ENCODE measurements around the gene KIZ.

Gene KIZ

DNA sequence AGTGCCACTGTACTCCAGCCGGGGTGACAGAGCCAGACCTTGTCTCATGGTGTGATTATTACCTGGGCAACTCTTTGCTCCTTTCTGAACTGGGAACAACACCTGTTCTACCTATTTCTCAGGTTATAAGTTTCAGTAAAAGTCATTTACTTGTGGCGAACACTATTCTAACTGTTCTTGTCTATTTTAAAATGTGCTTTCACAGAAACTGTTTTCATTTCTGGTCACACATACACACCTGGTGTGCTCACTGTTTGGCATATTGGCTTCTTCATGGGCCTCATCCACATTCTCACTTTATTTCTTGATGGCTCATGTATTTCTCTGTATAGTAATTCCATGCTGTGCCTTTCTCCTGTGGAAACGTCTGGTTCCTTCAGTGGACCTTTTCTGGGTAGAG lies 146.8 kb downstream of the KIZ start:
- no peak for DNase-seq

DNA sequence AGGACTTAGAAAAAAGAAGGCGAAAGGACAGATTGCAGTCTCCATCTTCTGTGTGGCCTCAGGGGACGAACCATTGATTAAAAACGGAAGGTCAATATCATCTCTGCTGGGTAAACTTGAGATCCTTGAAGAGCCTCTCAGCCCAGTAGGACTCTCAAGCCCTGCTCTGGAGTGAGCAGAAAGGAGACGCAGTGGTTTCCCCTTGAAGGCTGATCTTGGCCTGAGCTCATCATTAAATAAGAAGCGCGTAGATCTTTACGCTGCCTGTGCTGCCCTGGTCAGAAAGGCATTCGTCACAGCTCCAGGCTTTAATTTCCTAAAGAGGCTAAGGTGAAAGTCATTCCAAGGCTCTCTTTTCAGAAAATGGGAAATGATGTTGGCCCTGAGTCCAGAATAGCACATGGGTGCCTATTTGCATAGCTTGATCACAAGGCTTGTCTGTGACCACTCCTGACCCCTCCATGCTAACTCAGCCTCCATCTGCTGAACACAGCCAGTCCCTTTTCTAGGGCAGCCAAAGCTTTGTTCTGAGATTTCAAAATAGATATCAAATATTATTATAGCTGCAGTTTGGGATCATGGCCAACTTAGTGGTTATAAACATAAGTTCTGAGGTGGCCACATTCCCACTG lies 148.0 kb downstream of the KIZ start:
- no peak for DNase-seq

GRCh38 chr20:21278829-21279228 lies 152.9 kb downstream of the KIZ start:
- no peak for DNase-seq

- no peak for DNase-seq
These were observed 154.0 kb downstream of the KIZ start for GRCh38 chr20:21279706-21280521.

- DNase-seq, result no peak
These were observed 154.7 kb downstream of the KIZ start for GRCh38 chr20:21280522-21281016.

GRCh38 chr20:21286775-21287174 lies 160.9 kb downstream of the KIZ start:
- DNase-seq, result no peak

- no peak for DNase-seq
These were observed 162.9 kb downstream of the KIZ start for GRCh38 chr20:21288587-21289370.

GRCh38 chr20:21289651-21290050 lies 163.8 kb downstream of the KIZ start:
- DNase-seq, result no peak

DNA sequence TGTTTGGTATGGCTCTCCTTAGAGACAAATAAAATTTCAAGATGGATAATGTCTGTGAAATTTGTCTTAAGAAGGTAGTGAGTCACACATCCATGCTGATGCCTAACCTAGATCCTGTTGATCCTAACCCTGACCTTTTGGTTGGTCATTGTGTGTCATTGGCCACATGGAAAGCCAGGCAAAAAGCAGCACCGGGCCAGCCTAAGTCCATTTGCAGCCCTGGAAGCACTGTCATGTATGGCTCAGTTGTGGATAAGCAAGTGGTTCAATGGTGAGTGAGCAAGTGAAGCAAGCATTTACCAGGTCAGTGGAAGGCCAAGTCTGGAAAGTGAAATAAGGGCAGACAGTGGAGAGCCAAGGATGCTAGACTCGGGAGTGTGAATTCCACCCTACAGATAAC lies 165.1 kb downstream of the KIZ start:
- DNase-seq, result no peak

- DNase-seq, result no peak
These were observed 168.9 kb downstream of the KIZ start for GRCh38 chr20:21294755-21295154.
